ENCODE measurements around the gene RAB13. TPM values are rescaled to one million over a fixed set of nuclear protein-coding genes. Genes with fewer than 3 reads are reported as not detected.

Gene RAB13
- polyA plus RNA-seq, 1 of the 3 experiments (the other 2 are of a cell fraction), result 156 TPM

- TF ChIP-seq FOXJ3 (CRISPR knock-in tag; IDR thresholded peaks at IDR 0.05), result no peak; the same call in 1 of the 2 replicates
- no peak; the same call in 1 of the 2 replicates for TF ChIP-seq REST (IDR thresholded peaks at IDR 0.05; ENCODE audit: low read depth, low read length)
- TF ChIP-seq ELF1 (IDR thresholded peaks at IDR 0.05), result peak; percentile 68
- TF ChIP-seq RFX5 (IDR thresholded peaks at IDR 0.05; ENCODE audit: low read length), result peak; percentile 78; the same call in 1 of the 2 replicates
- TF ChIP-seq TEAD4 (IDR thresholded peaks at IDR 0.05; ENCODE audit: borderline replicate concordance, insufficient read depth), result no peak
- TF ChIP-seq TCF12 (IDR thresholded peaks at IDR 0.05), result peak; percentile 33; the same call in 1 of the 2 replicates
- 0 out of 4 replicates have a peak, but pooled peaks of 1 of the 2 experiments have one; percentile 6 for TF ChIP-seq EP300 (IDR thresholded peaks at IDR 0.05; ENCODE audit: borderline replicate concordance in 1 of 2, low read depth in 1 of 2, low read length in 1 of 2)
- TF ChIP-seq USF2 (IDR thresholded peaks at IDR 0.05; ENCODE audit: borderline replicate concordance, low read depth, low read length), result peak; percentile 79
- TF ChIP-seq TAF1 (IDR thresholded peaks at IDR 0.05; ENCODE audit: borderline replicate concordance, low read depth, low read length), result peak; percentile 77
- no peak; the same call in 1 of the 2 replicates for TF ChIP-seq SMC3 (IDR thresholded peaks at IDR 0.05; ENCODE audit: low read depth, low read length)
- TF ChIP-seq ZBTB33 (IDR thresholded peaks at IDR 0.05; ENCODE audit: borderline replicate concordance, low read depth), result no peak
- TF ChIP-seq YY1 (IDR thresholded peaks at IDR 0.05; ENCODE audit: low read depth), result peak; percentile 75
- peak; percentile 96 for TF ChIP-seq MAX (IDR thresholded peaks at IDR 0.05; ENCODE audit: low read depth)
Measured at GRCh38 chr1:153967107-153967999, 18.8 kb downstream of the RAB13 start, which contains the start of gene CREB3L4 (continued).
